Body of pancreas (tissue), 4 donors: ENCODE results near the gene TGM3.

Source experiments
- POLR2A ChIP-seq, 3 donors: fragments of 450-650 bp; IDR thresholded peaks; one replicate each; pipeline ENCODE4 v1.6.1; 2016; ENCODE audit warnings: antibody characterized with exemption in 3 of 3, mild to moderate bottlenecking in 2 of 3
- TF ChIP-seq, protein P1 (sequence below), 7 experiments: fragments of 450-650 bp in 4 of 7; fragments of 200-600 bp in 3 of 7; sonication (generic) in 3 of 7; IDR thresholded peaks; one replicate each; pipeline ENCODE4 v1.5.1; 2016 to 2019; ENCODE audit warnings: antibody characterized with exemption in 7 of 7

DNA sequence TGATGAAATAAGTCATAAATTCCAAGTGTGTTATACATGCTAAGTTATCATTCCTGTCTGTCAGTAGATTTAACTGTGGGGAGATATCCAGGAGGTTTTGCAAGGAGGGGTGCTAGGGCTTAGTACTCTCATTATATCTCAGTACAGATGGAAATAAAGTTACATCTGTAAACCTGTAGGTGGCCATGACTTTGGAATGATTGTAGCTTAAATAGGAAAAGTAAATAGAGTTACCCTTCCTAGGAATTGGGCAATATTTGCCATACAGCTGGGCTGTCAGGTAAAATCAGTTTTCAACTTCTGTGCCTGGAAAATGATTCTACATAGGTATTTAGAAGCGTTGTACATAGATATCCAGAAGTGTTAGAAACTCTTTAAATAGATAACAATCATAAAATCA, 19.8 kb upstream of the TGM3 start:
- TF ChIP-seq, protein P1, sequence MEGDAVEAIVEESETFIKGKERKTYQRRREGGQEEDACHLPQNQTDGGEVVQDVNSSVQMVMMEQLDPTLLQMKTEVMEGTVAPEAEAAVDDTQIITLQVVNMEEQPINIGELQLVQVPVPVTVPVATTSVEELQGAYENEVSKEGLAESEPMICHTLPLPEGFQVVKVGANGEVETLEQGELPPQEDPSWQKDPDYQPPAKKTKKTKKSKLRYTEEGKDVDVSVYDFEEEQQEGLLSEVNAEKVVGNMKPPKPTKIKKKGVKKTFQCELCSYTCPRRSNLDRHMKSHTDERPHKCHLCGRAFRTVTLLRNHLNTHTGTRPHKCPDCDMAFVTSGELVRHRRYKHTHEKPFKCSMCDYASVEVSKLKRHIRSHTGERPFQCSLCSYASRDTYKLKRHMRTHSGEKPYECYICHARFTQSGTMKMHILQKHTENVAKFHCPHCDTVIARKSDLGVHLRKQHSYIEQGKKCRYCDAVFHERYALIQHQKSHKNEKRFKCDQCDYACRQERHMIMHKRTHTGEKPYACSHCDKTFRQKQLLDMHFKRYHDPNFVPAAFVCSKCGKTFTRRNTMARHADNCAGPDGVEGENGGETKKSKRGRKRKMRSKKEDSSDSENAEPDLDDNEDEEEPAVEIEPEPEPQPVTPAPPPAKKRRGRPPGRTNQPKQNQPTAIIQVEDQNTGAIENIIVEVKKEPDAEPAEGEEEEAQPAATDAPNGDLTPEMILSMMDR (IDR thresholded peaks at IDR 0.05), result peak in 4 of 7 experiments; percentile 6 to 30 (median 13)
- no peak for TF ChIP-seq POLR2A (IDR thresholded peaks at IDR 0.05)
